ENCODE results near the gene CNTFR.

CNTFR gene

DNA sequence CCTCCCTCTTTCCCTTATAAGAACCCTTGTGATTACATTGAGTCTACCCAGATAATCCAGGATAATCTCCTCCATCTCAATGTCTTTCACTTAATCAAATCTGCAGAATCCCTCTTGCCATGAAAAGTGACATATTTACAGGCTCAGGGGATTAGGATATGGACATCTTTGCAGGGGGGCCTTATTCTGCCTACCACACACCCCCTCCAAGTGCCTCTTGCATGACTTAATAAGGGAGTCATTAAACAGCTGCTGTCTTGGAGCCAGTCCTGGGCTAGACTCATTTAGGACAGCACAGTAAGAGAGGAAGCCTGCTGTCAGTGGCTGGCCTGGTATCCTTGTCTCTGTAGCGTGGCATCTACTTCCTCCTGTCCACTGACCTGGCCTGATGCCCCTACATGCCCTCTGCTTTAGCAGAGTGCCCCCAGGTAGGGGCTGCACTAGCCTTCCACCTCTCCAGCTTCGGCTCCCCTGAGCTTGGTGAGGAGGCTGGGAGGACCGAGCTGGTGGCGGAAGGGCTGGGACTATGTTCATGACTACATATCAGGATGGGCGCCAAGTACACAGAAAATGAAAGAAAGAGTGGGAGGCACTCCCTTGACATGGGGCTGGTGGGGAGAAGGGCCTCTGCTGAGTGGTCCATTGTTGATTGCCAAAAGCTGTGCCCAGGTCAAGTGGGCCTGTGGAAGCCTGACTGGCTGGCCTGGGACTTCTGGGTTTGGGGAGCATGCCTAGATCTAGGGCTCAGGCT lies 84.0 kb downstream of the CNTFR start:
- DNase-seq = no peak

GRCh38 chr9:34503406-34503805 lies 86.1 kb downstream of the CNTFR start:
- DNase-seq = no peak

DNA sequence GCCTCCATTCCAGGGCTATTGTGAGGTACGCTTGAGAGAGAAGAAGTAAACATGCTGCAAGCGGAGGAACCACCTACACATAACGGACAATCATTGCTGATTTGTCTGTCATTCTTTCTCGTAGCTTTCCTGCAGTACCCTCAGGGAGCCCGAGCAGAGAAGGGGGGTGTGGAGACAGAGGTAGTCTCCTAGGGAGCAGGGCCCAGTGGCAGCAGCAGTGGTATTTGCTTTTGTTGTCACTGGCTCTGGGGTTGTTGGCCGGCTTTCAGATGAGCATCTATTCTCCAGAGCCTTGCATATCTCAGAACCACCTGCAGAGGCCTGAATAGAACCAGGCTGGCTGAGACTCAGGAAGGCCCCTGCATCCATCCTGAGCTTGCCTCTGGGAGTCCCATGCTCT lies 86.6 kb downstream of the CNTFR start:
- no peak for DNase-seq

- DNase-seq = no peak
These were observed 87.1 kb downstream of the CNTFR start for GRCh38 chr9:34502471-34502870.

DNA sequence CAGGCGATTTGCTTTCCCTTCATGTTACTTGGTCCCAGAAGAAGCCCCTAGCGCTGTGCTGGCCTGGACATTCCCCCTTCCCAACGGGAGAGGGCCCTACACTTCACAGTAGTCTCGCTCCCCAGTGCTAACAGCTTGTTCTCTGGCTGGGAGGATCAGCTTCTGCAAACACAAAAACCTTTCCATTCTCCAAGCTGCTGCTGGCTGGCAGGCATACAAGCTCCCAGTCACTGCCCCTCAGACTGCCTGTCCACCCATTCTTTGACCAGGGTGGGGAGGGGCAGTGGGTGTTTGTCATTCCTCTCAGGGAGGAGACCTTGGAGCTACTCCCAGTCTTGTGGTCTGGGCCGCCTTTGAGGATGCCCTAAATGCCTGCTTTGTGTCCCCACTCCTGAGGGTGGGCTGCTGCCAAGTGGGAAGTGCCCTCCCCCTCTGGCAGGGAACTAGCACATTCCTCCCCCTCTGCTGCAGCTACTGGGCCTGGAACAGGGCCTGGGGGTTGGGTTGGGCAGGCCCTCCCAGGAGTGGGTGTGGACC lies 87.6 kb downstream of the CNTFR start:
- DNase-seq = peak; percentile 44

Measured in EL (cell line).